HEK293T (cell line): ENCODE measurements around the gene ATP5F1D.
A peak's percentile ranks its signal among the peaks of the same experiment; 100 is the strongest.

Experiments used
- CTCF ChIA-PET: fragments of 350-600 bp; formaldehyde crosslinking; extraction: SDS; loops from one replicate; lab custom pipeline; 2021; ENCODE audit warnings: antibody characterized with exemption, inconsistent platforms; lab: Yijun Ruan, JAX
- POLR2A ChIA-PET: fragments of 350-600 bp; formaldehyde crosslinking; extraction: SDS; loops from one replicate; lab custom pipeline; 2020; ENCODE audit warnings: antibody characterized with exemption, inconsistent platforms; lab: Yijun Ruan, JAX
- DNase-seq: peaks from one replicate; pipeline ENCODE4 v3.0.0; 2012; ENCODE audit warnings: mixed read lengths; ENCODE audit errors: extremely low spot score
- ARNT ChIP-seq: fragments of 450-650 bp; IDR thresholded peaks from 2 replicates; pipeline ENCODE4 v1.6.1; 2017; ENCODE audit warnings: mild to moderate bottlenecking
- BHLHE40 ChIP-seq: fragments of 450-650 bp; IDR thresholded peaks from 2 replicates; pipeline ENCODE4 v1.6.1; 2016; ENCODE audit warnings: mild to moderate bottlenecking, moderate library complexity, borderline replicate concordance
- CTBP1 ChIP-seq: fragments of 450-650 bp; IDR thresholded peaks from 2 replicates; pipeline ENCODE4 v1.6.1; 2016; ENCODE audit warnings: borderline replicate concordance
- ELF4 ChIP-seq: fragments of 450-650 bp; IDR thresholded peaks from 2 replicates; pipeline ENCODE4 v1.6.1; 2017; ENCODE audit warnings: antibody characterized with exemption
- FOXA1 ChIP-seq: fragments of 450-650 bp; IDR thresholded peaks from 2 replicates; pipeline ENCODE4 v1.6.1; 2016; ENCODE audit warnings: mild to moderate bottlenecking
- FOXK2 ChIP-seq: fragments of 450-650 bp; IDR thresholded peaks from 2 replicates; pipeline ENCODE4 v1.6.1; 2016; ENCODE audit warnings: mild to moderate bottlenecking
- FOXM1 ChIP-seq: fragments of 450-650 bp; IDR thresholded peaks from 2 replicates; pipeline ENCODE4 v1.6.1; 2017; ENCODE audit warnings: mild to moderate bottlenecking, borderline replicate concordance
- HDGF ChIP-seq: fragments of 450-650 bp; IDR thresholded peaks from 2 replicates; pipeline ENCODE4 v1.6.1; 2017; ENCODE audit warnings: antibody characterized with exemption, borderline replicate concordance
- L3MBTL2 ChIP-seq: fragments of 450-650 bp; conservative IDR thresholded peaks from 2 replicates; pipeline ENCODE4 v1.6.1; 2016; ENCODE audit warnings: mild to moderate bottlenecking
- LEF1 ChIP-seq: fragments of 450-650 bp; IDR thresholded peaks from 2 replicates; pipeline ENCODE4 v1.6.1; 2017; ENCODE audit warnings: mild to moderate bottlenecking, borderline replicate concordance
- NFRKB ChIP-seq: fragments of 450-650 bp; IDR thresholded peaks from 2 replicates; pipeline ENCODE4 v1.6.1; 2016; ENCODE audit warnings: mild to moderate bottlenecking, moderate library complexity
- PKNOX1 ChIP-seq: fragments of 450-650 bp; IDR thresholded peaks from 2 replicates; pipeline ENCODE4 v1.6.1; 2016
- SP1 ChIP-seq: fragments of 450-650 bp; IDR thresholded peaks from 2 replicates; pipeline ENCODE4 v1.6.1; 2017
- SUZ12 ChIP-seq: fragments of 450-650 bp; IDR thresholded peaks from 2 replicates; pipeline ENCODE4 v1.6.1; 2016; ENCODE audit warnings: mild to moderate bottlenecking
- TARDBP ChIP-seq: fragments of 450-650 bp; IDR thresholded peaks from 2 replicates; pipeline ENCODE4 v1.6.1; 2016
- ZNF384 ChIP-seq: fragments of 450-650 bp; IDR thresholded peaks from 2 replicates; pipeline ENCODE4 v1.6.1; 2016

Gene ATP5F1D

GRCh38 chr19:1258707-1259205 lies 17.2 kb downstream of the ATP5F1D start:
- no peak for TF ChIP-seq ELF4
- TF ChIP-seq SUZ12 = no peak
- no peak for TF ChIP-seq CTBP1
- no peak for TF ChIP-seq ARNT
- TF ChIP-seq NFRKB = no peak
- ChIA-PET CTCF (interaction anchor here (1.4 kb wide), 1 partner anchor 14 kb away, joined by 7 read pairs; no protein-coding TSS in a partner anchor), POLR2A (interaction anchor here (2.9 to 7.8 kb wide), 3 partner anchors 10 to 15 kb away, joined by 8 to 157 read pairs (median 38); partner anchors contain the start of gene CIRBP)
- DNase-seq = no peak

- ChIA-PET POLR2A (interaction anchor here (1.9 to 3.2 kb wide), 3 partner anchors 8 to 14 kb away, joined by 6 to 38 read pairs (median 8); partner anchors contain the start of gene CIRBP), CTCF (interaction anchor here (1.4 kb wide), 1 partner anchor 15 kb away, joined by 7 read pairs; no protein-coding TSS in a partner anchor)
- no peak for TF ChIP-seq ZNF384
- TF ChIP-seq BHLHE40 = no peak
- no peak for TF ChIP-seq ELF4
- TF ChIP-seq SUZ12 = no peak
- TF ChIP-seq SP1 = no peak
- no peak for TF ChIP-seq LEF1
- no peak for TF ChIP-seq ARNT
- no peak for TF ChIP-seq PKNOX1
- no peak for TF ChIP-seq HDGF
- TF ChIP-seq FOXK2 = no peak
- TF ChIP-seq TARDBP = no peak
- TF ChIP-seq NFRKB = no peak
- no peak for TF ChIP-seq FOXA1
- DNase-seq = no peak
These were observed 17.8 kb downstream of the ATP5F1D start for GRCh38 chr19:1259206-1259875.

- ChIA-PET POLR2A (interaction anchor here (1.1 to 3.2 kb wide), 5 partner anchors 9 to 19 kb away, joined by 5 to 38 read pairs (median 6); partner anchors contain the start of genes ATP5F1D and CIRBP), CTCF (interaction anchor here (1.4 kb wide), 1 partner anchor 16 kb away, joined by 7 read pairs; no protein-coding TSS in a partner anchor)
- TF ChIP-seq L3MBTL2 = no peak
- no peak for TF ChIP-seq SUZ12
- no peak for TF ChIP-seq BHLHE40
- TF ChIP-seq PKNOX1 = no peak
- TF ChIP-seq NFRKB = no peak
- TF ChIP-seq LEF1 = no peak
- TF ChIP-seq HDGF = no peak
- no peak for TF ChIP-seq ZNF384
- no peak for TF ChIP-seq FOXM1
- TF ChIP-seq FOXK2 = no peak
- TF ChIP-seq CTBP1 = no peak
- TF ChIP-seq TARDBP = no peak
- DNase-seq = no peak
These were observed 18.6 kb downstream of the ATP5F1D start for GRCh38 chr19:1259876-1260748.

- TF ChIP-seq HDGF (no peak), LEF1 (no peak), PKNOX1 (peak; percentile 99), ELF4 (no peak), FOXA1 (no peak), FOXK2 (no peak), TARDBP (no peak), ARNT (no peak), FOXM1 (0 out of 2 replicates have a peak, but pooled peaks have one; percentile 20), SUZ12 (no peak), NFRKB (no peak), ZNF384 (no peak), SP1 (no peak)
- peak; percentile 97 for DNase-seq
- ChIA-PET POLR2A (interaction anchor here (1.1 to 3.2 kb wide), 4 partner anchors 8 to 20 kb away, joined by 5 to 38 read pairs (median 6); partner anchors contain the start of genes ATP5F1D and CIRBP), CTCF (interaction anchor here (0.8 kb wide), 1 partner anchor 16 kb away, joined by 4 read pairs; no protein-coding TSS in a partner anchor)
These were observed 19.4 kb downstream of the ATP5F1D start for GRCh38 chr19:1260749-1261537.

- ChIA-PET POLR2A (interaction anchor here (1.7 to 3.2 kb wide), 2 partner anchors 8 to 20 kb away, joined by 6 to 38 read pairs; partner anchors contain the start of genes ATP5F1D and CIRBP), CTCF (interaction anchor here (0.8 kb wide), 1 partner anchor 17 kb away, joined by 4 read pairs; no protein-coding TSS in a partner anchor)
- TF ChIP-seq HDGF = no peak
- DNase-seq = no peak
These were observed 19.9 kb downstream of the ATP5F1D start for GRCh38 chr19:1261538-1261797.
